ENCODE results near the gene NBL1.
A peak's percentile ranks its signal among the peaks of the same experiment; 100 is the strongest.

Gene NBL1

DNA sequence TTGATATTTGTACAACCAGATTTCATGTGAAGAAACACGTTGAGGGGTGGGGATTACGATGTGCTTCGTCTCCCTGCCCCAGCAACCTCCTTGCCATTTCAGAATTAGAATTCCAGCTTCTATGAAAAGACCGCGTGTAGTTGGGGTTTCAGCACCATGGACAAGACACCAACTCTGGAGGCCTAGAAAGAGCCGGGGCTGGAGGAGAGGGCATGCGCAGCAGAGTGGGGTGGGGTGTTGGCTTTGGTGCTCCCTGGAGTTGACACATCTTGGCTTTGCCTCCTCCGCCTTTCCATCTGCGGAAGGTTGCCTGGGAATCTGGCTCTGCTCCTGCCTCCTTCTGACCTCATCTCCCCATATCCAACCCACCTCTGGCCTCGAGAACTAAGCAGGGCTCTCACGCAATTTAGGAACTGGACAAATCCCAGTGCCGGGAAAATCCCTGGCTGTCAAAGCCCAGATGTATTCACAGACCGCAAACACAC lies 32.4 kb downstream of the NBL1 start:
- DNase-seq, result peak; percentile 43

DNA sequence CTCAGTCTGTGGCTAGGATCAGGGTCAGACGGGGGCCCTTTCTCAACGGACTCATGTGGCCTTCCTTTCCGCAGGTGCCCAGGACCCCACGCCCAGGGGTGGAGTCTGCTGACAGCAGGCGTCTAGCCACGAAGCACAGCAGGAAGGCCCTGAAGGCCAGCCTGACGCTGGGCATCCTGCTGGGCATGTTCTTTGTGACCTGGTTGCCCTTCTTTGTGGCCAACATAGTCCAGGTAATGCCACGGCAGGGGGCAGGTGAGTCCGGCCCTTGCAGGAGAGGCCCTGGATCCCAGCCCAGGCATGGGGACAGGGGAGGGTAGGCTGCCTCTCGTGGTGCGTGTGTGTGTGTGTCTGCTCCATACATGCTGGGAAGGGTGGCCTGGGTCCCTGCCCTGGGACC lies 34.4 kb downstream of the NBL1 start:
- DNase-seq, result no peak

DNA sequence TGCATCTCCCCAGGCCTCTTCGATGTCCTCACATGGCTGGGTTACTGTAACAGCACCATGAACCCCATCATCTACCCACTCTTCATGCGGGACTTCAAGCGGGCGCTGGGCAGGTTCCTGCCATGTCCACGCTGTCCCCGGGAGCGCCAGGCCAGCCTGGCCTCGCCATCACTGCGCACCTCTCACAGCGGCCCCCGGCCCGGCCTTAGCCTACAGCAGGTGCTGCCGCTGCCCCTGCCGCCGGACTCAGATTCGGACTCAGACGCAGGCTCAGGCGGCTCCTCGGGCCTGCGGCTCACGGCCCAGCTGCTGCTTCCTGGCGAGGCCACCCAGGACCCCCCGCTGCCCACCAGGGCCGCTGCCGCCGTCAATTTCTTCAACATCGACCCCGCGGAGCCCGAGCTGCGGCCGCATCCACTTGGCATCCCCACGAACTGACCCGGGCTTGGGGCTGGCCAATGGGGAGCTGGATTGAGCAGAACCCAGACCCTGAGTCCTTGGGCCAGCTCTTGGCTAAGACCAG lies 34.9 kb downstream of the NBL1 start:
- DNase-seq, result no peak

DNA sequence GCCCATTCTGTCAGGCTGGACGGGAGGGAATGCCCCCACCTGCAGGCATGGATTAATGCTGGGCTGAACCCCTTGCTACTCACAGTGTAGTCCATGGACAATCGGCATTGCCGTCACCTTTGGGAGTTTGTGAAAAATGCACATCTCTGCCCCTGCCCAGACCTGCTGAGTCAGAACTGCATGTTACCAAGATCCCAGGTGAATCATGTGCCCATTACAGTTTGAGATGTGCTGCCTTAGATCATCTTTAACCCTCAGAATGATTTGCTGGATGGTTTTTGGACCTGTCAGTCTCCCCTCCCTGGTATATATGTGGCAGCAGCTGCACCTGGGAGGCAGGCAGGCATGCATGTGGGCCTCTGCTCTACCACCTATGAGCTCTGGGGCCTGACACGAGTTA lies 35.6 kb downstream of the NBL1 start:
- DNase-seq, result no peak

DNA sequence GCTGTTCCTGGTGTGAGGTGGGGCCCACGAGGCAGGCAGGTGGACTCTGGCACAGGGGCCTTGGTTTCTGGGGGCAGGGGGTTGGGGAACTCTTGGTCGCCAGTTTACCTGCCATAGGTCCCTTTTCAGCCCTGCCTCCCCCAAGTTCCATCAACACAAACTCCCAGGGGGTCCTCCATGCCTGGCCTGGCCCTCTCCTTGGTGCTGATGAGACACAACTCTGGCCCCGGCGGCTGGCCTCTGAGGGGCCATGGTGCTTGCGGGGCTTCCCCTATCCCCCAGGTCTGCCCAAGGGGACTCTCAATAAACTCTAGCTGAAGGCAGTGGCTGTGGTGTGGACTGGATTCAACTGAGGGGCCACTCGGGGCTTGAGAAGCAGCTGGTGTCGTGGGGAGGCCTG lies 36.5 kb downstream of the NBL1 start:
- no peak for DNase-seq

DNA sequence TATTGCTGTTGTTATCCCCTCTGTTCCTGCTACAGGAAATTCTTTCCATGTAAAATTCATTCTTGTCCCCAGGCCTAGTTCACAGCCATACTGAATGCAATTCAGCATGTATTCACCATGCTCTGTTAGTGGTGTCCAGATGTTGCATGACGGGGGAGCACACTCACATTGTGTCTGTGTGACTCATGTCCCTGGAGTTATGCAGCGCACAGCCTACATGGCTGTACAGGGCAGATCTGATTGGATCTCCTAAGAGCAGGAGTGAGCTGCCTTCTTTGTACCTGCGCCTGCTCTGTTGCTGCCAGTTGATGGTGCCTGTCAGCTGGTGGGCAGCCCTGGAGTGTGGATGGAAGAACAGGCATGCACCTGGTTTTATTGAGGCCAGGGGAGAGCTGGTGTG lies 38.1 kb downstream of the NBL1 start:
- no peak for DNase-seq

DNA sequence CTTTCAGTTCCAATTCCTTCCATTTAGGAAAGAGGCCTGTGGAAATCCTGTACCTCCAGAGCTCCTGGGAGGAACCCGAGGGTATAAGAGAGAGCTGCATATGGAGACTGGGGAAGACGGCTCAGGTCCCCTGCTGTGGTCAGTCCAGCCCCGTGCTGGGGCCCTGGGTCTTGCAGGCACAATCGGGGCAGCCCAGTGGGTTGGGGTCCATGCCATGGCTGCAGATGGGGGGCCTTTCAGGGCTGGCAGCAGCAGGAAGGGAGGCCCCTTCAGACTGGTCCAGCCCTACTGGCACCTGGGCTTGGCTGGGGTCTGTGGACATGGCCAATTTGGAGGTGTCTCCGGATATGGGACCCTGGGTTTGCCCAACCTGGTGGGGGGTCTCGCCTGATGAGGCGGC lies 38.8 kb downstream of the NBL1 start:
- no peak for DNase-seq

DNA sequence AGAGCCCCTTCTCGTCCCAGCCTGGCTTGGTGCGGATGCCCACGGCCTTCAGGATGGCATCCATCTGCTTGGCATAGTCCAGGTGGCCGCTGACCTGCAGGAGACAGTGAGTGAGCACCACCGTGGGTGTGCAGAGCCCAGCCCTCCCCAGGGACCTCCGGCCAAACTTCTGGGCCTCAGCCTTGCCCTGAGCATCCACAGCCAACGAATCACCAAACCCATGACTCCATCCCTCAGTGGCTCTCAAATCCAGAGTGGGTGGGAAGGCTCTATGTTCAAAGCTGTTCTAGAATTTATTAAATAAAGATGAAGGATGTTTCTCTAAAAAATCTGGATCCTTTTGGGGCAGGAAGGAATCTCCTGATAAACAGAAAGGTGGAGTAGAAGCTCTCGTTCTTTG lies 39.2 kb downstream of the NBL1 start:
- DNase-seq, result no peak

DNA sequence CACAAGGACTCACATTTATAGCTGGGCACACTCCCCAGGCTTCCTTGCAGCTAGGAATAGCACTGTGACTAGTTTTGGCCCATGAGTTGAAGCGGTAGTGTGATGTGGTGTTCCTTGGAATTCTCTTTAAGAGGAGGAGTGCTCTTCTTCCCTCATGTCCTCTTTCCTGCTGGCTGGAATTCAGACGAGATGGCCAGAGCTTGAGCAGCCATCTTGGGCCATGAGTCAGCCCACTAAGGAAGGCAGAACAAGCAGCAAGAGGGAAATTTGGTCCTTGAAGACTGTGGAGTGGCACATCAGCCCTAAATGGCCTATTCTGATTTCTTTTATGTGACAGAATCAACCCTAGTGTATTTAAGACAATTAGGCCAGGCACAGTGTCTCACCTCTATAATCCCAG lies 40.6 kb downstream of the NBL1 start:
- DNase-seq, result no peak

DNA sequence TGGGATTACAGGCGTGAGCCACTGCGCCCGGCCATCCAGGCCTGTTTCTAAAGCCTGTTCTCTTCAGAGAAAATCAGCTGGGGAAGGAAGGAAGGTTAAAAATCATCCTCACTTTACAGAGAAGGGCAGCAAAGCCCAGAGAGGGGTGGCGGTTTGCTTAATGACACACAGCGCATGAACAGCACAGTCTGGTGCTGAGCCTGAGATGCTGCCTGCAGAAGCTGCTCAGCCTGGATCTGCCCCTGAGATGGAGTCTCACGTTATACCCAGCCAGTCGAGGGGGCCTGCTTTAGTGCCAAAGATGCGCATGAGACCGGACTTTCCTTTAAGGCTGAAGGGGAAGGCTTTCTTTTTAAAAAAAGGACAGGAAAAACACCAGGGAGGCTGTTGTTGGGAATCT lies 41.9 kb downstream of the NBL1 start:
- DNase-seq, result no peak

DNA sequence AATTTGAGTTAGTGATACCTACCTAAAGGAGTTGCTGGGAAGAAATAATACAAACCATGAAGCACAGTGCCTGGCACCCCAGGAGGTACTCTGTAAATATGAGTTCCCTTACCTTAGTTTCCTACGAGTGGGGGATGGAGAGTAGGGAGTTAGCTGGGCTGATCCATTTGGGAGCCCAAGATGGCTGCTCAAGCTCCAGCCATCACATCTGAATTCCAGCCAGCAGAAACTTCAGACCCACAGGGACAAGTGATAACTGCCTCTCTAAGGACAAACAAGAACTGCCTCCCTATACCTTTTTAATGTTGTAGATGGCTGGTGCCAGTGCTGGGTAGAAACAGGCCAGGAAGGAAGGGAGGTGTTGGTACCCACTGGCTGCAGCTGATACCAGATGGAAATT lies 43.3 kb downstream of the NBL1 start:
- no peak for DNase-seq

DNA sequence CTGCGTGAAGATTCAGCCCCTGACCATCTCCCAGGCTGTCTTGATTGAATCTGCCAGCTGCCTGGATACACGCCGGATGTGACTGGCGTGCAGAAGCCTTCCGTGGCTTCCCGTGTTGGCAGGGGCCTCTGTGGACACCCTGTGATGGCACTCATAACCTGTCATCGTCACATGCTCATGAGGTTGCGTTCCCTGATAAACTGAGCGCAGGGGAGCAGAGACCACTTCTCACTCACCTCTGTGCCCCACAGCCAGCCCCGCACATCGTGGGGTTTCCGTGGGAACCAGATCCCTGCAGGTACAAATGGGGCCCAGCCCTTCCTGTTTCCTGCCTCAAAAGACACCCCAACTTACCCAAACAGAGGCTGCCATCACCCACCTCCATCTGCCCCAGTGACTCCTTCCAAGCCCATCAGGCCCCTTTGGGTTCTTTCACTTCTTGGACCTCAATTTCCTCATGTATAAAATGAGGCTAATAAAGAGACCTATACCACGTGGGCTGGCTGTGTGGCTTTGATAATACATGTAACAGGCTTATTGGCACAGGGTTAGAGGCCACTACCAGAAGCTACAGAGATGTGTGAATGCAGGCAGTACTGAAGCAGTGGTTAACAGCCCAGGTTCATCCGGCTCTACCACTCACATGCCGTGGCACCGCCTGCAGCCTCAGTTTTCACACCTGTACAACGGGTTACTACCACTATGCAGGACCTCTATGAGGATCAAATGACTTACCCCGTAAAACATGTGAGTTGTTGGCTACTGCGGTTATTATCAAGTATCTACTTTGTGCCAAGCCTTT lies 44.1 kb downstream of the NBL1 start:
- DNase-seq, result peak; percentile 32

DNA sequence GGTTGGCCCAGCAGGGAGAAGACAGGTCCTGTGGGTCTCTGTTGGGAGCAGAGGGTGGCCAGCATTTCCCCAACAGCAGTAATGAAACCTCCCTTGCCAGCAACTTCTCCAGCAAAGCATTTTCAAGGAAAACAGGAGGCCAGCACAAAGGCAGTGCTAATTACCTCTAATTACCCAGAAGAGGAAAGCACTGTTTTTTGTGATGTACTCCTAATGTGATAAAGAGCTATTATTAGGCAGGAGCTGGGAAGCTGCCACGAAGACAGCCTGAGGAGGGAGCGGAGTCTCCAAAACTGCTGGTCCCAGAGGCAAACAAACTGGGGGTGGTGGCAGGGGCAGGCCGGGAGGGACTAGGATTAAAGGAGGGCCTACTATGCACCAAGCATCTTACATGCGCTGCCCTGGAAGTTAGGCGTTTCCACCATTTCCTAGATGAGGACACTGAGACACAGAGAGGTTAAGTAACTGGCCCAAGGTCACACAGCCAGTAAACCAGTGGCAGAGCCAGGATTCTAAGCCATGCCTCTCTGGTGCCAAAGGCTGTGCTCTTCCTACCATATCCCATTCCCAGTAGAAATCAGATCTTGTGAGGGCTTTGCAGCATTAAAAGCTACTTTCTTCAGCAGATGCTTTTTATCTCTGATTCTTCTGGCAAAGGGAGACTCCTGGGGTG lies 45.1 kb downstream of the NBL1 start:
- DNase-seq, result no peak

DNA sequence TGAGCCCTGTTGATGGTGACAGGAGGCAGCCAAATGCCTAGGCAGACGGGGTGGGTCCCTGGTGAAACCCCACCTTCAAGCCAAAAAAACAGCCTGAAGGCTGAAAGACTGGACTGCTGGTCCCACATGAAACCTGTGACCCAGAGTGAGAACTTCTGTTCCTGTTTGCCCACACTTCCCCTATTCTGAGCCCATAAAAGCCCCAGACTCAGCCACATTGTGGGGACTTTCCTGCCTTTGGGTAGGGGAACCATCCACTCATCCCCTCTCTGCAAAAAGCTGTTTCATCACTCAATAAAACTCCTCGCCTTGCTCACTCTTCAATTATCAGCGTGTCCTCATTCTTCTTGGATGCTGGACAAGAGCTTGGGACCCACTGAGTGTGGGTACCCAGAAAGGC lies 45.7 kb downstream of the NBL1 start:
- DNase-seq, result no peak

DNA sequence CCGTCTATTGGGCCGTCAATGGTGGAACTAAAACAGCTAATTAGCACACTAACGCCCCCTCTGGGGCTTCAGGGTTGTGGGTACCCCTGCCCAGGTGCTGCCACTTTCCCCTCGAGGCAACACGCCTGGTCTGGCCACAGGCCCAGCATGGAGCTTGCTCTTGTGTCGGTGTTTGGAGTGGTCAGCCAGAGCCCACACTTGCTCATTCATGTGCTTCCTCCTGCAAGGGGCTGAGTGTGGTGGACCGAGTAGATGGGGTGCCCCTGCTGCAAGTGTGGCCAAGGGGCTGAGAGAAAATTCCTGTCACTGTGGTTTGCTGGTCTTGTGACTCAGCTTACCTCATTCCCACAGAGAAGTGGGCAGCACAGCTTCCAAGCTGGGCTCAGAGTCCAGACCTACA lies 46.2 kb downstream of the NBL1 start:
- DNase-seq, result no peak

DNA sequence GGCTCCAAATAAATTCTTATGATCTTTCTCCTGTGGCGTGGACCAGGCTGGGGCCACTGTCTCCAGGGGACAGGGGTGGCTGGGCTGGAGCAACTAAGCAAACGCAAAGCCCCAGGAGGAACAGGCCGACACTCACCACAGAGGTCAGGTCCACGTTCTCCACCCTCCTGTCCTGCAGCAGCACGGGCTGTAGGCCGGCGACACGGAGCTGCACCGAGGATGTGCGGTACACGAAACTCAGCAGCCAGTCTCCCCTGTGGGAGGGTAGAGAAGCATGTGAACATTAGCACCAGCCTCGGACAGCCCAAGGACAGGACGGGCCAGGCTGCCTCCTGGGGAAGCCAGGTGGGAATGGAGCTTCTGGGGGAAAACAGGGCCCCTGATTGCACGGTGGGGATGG lies 50.2 kb downstream of the NBL1 start:
- DNase-seq, result no peak

DNA sequence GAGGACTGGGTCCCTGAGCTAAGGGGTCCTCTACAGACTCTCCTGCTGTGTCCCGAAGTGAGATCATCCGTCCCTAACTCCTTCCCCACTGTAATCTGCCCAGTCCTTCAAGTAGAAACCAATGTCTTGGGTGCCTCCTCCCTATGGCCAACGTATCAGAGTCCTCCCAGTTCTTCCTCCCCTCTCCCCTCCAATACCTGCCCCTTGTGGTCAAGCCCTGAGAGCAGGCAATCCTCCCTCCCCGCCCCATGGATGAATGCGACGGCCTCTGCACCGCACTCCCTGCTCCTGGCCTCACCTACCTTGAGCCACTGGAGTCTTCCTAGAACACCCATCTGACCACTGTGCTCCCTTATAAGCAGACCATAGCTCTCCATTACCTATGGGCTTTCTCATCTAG lies 51.7 kb downstream of the NBL1 start:
- no peak for DNase-seq

DNA sequence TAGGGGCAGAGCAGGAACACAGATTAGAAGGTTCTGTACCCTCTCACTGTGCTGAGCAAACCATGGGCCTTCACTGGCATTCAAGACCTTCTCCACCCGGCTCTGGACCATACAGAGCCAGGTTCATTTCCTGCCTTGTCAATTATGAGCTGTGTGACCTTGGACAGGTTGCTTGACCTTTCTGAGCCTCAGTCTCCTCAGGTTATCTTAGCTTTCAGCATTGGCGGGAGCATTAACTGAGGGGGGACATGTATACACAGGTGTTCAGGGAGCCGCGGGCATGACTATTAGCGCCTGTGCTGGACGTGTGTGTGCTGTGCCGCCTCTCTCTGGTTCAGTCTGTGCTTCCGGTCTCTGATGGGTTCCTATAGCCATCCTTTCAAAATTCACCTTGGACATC lies 52.7 kb downstream of the NBL1 start:
- DNase-seq, result no peak

DNA sequence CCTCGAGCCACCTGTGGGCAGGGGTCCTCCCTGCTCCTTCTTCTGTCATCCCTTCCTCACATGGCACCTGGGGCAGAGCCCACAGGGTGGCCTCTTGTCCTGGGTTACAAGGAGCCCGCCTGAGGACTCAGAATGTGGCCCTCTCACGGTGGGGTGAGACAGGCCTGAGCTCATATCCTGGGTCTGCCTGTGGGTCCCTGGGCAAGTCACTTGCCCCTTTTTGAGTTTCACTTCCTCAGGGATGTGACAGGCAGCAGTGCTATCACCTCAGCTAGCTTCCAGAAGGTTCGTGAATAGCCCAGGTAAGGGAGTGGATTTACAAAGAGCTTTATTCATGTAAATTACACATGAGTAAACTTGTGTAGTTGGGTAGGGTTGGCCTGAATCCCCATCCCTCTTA lies 54.1 kb downstream of the NBL1 start:
- DNase-seq, result no peak

DNA sequence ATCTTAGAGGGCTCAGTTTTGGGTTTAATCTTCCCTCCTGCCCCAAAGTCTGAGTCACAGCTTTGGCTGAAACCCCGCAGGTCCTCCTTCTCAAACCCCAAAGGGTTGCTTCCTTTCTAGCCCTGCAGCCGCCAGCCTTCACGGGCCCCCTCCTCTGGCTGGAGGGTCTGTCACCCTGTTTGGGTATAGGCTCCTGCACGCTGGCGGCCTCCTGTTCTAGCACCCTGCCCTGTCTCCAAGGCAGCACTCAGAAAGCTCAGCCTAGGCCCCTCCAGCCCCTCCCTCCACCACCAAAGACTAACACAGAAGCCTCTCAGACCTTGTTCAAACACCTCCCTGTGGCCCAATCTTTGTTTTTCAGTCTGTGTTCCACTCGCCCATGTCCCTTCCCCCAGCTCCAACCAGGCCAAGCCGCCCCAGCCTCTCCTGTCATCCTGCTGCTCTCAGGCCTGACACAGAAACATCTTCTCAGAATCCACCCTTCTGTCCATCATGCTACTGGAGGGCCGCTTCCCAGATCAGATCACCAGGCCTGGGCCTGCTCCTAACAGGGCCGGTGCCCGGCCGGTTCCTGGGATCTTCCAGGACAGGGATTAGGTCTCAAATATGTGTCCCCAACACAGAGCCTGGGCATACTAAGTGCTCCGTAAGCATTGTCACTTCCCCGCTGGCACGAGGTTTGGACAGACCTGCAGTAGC lies 56.1 kb downstream of the NBL1 start:
- DNase-seq, result no peak

DNA sequence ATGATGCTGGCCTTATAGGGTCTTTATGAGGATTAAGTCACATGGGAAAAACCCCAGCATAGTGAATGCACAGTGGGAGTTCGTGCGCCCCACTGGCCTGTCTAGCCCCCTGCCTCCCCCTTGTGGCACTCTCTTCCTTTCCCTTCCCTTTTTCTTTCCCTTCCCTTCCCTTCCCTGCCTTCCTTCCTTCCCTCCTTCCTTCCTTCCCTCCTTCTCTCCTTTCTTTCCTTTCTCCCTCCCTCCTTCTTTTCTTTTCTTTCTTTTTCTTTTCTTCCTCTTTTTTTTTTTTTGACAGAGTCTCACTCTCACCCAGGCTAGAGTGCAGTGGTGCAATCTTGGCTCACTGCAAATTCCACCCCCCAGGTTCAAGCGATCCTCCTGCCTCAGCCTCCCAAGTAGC lies 59.2 kb downstream of the NBL1 start:
- DNase-seq, result no peak

DNA sequence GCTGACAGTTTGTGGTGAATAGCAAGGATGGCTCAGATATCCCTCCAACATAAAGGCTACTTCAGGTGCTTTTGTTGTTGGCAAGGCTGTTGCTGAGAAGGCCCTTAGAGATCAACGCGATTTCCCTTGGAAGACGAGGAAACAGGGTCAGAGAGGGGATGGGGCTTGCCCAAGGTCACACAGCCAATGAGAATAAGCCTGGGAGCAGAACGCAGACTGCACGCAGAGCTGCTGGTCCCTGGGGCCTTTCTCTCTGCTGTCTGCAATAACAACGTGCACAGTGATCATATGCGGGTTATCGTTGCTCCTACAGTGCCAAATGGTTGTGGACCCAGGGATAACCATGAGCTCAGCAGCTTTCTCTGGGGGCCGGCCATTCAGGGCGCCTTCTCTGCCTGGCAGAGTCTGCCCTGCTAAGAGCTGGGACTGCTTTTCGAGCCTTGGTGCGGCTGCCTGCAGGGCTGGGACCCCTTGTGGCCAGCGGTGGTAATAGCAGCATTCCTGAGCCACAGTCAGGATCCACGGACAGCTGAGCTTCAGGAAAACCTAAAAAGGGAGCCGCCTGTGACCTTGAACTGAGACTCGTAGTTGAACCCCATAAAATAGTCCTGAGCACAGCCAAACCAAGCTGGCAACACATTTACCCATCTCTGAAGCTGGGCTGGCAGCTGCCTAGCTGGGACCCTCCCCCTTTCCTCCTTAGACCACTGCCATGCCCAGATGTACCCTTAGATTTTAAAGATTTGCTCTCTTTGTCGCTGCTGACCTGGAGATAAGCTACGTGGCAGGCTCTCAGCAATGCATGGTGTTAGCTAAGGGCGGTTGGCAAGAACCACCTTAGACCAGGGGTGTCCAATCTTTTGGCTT lies 60.4 kb downstream of the NBL1 start:
- peak; percentile 78 for DNase-seq

DNA sequence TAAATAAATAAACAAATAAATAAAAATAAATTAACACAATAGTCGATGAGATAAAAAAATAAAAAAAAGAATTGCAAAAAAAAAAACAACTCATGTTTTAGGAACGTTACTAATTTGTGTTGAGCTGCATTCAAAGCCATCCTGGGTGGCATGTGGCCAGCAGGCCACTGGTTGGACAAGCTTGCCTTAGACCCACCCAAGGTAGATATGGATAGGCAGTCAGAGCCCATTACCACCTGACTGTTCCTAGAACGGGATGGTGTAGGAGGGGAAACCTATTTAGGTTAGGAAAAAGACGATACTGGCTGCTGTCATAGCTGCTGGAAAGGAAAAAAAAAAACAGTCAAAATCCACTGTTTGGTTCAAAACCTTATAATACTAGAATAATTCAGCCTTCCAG lies 61.4 kb downstream of the NBL1 start:
- DNase-seq, result no peak

All from stimulated activated CD8-positive, alpha-beta memory T cell treated with anti-CD3 and anti-CD28 coated beads, Interleukin-4, amount 100 ng/mL, for 48 hours (primary cell).